ENCODE results near the gene TTN.

Gene TTN

GRCh38 chr2:178627401-178627800 is 179.8 kb downstream of the TTN start:
- no peak for DNase-seq (ENCODE audit: low read depth)
- no peak for TF ChIP-seq CTCF (IDR thresholded peaks at IDR 0.05; ENCODE audit: control insufficient read depth, insufficient read depth, low read depth, low read length, missing control alignments)
- H3K4me3 ChIP-seq (ENCODE audit: control insufficient read depth, low read depth, low read length): no peak overlapping the region

GRCh38 chr2:178615969-178616368 is 191.3 kb downstream of the TTN start:
- no peak overlapping the region for H3K4me3 ChIP-seq (ENCODE audit: control insufficient read depth, low read depth, low read length)
- TF ChIP-seq CTCF (IDR thresholded peaks at IDR 0.05; ENCODE audit: control insufficient read depth, insufficient read depth, low read depth, low read length, missing control alignments): no peak
- DNase-seq (ENCODE audit: low read depth): no peak

- H3K4me3 ChIP-seq (ENCODE audit: control insufficient read depth, low read depth, low read length): no peak overlapping the region
- TF ChIP-seq CTCF (IDR thresholded peaks at IDR 0.05; ENCODE audit: control insufficient read depth, insufficient read depth, low read depth, low read length, missing control alignments): no peak
- DNase-seq (ENCODE audit: low read depth): no peak
Measured at GRCh38 chr2:178602901-178603300, 204.3 kb downstream of the TTN start.

GRCh38 chr2:178592655-178593054 is 214.6 kb downstream of the TTN start:
- no peak for TF ChIP-seq CTCF (IDR thresholded peaks at IDR 0.05; ENCODE audit: control insufficient read depth, insufficient read depth, low read depth, low read length, missing control alignments)
- H3K4me3 ChIP-seq (ENCODE audit: control insufficient read depth, low read depth, low read length): no peak overlapping the region
- DNase-seq (ENCODE audit: low read depth): no peak

GRCh38 chr2:178589335-178589734 is 217.9 kb downstream of the TTN start:
- no peak for TF ChIP-seq CTCF (IDR thresholded peaks at IDR 0.05; ENCODE audit: control insufficient read depth, insufficient read depth, low read depth, low read length, missing control alignments)
- no peak overlapping the region for H3K4me3 ChIP-seq (ENCODE audit: control insufficient read depth, low read depth, low read length)
- no peak for DNase-seq (ENCODE audit: low read depth)

- H3K4me3 ChIP-seq (ENCODE audit: control insufficient read depth, low read depth, low read length): no peak overlapping the region
- no peak for TF ChIP-seq CTCF (IDR thresholded peaks at IDR 0.05; ENCODE audit: control insufficient read depth, insufficient read depth, low read depth, low read length, missing control alignments)
- no peak for DNase-seq (ENCODE audit: low read depth)
Measured at GRCh38 chr2:178584666-178585065, 222.6 kb downstream of the TTN start.

GRCh38 chr2:178579006-178579405 is 228.2 kb downstream of the TTN start:
- TF ChIP-seq CTCF (IDR thresholded peaks at IDR 0.05; ENCODE audit: control insufficient read depth, insufficient read depth, low read depth, low read length, missing control alignments): no peak
- DNase-seq (ENCODE audit: low read depth): no peak
- H3K4me3 ChIP-seq (ENCODE audit: control insufficient read depth, low read depth, low read length): no peak overlapping the region
